Common myeloid progenitor, CD34-positive (primary cell): ENCODE measurements around the gene MXRA7.

Experiments
- CTCF ChIA-PET: fragments of 350-600 bp; sonication (Branson Sonifier 250); formaldehyde crosslinking; loops from one replicate; lab custom pipeline; 2021; ENCODE audit warnings: antibody characterized with exemption; lab: Charles Lee
- POLR2A ChIA-PET: fragments of 350-600 bp; sonication (Branson Sonifier 250); formaldehyde crosslinking; loops from one replicate; lab custom pipeline; 2021; ENCODE audit warnings: antibody characterized with exemption; lab: Charles Lee
- DNase-seq, 3 donors: peaks; one replicate each; pipeline versions ENCODE4 v3.0.0 to v3.0.0-alpha.2; 2013
- H3K27ac ChIP-seq, 2 experiments: 1 replicate in 1 of 2; 2 replicates in 1 of 2; pipeline ENCODE4 v1.7.0; 2013; ENCODE audit warnings: inconsistent platforms in 2 of 2, low read length in 2 of 2, mild to moderate bottlenecking in 2 of 2, low read depth in 1 of 2, moderate library complexity in 1 of 2; ENCODE audit not compliant: severe bottlenecking in 2 of 2, insufficient read depth in 1 of 2, poor library complexity in 1 of 2
- H3K27me3 ChIP-seq, 5 experiments: replicated peaks in 2 of 5; 1 replicate in 3 of 5; 2 replicates in 2 of 5; pipeline versions ENCODE4 v1.6.1 to v1.7.0; 2013; ENCODE audit warnings: low read length in 4 of 5, mild to moderate bottlenecking in 2 of 5, moderate library complexity in 2 of 5, inconsistent platforms in 1 of 5; ENCODE audit not compliant: insufficient read depth in 5 of 5, control insufficient read depth in 4 of 5
- H3K36me3 ChIP-seq, 4 experiments: 1 replicate in 2 of 4; 2 replicates in 2 of 4; pipeline versions ENCODE4 v1.6.1 to v1.7.0; 2013; ENCODE audit warnings: low read length in 3 of 4, control low read depth in 1 of 4, mild to moderate bottlenecking in 1 of 4; ENCODE audit not compliant: control insufficient read depth in 4 of 4, insufficient read depth in 4 of 4
- H3K4me1 ChIP-seq, 4 experiments: 1 replicate in 3 of 4; 2 replicates in 1 of 4; pipeline versions ENCODE4 v1.6.1 to v1.7.1; 2013; ENCODE audit warnings: low read length in 3 of 4, mild to moderate bottlenecking in 3 of 4, control low read depth in 1 of 4, inconsistent platforms in 1 of 4, moderate library complexity in 1 of 4; ENCODE audit not compliant: control insufficient read depth in 4 of 4, insufficient read depth in 4 of 4; ENCODE audit errors: control extremely low read depth in 1 of 4
- H3K4me3 ChIP-seq, 7 experiments: 1 replicate in 4 of 7; 2 replicates in 3 of 7; pipeline versions ENCODE4 v1.5.1 to v1.7.0; 2013; ENCODE audit warnings: mild to moderate bottlenecking in 7 of 7, low read length in 6 of 7, moderate library complexity in 6 of 7, inconsistent platforms in 2 of 7, low read depth in 2 of 7, control low read depth in 1 of 7; ENCODE audit not compliant: insufficient read depth in 4 of 7, control insufficient read depth in 1 of 7; ENCODE audit errors: extremely low read depth in 1 of 7
- H3K9me3 ChIP-seq, 5 experiments: 1 replicate in 4 of 5; 2 replicates in 1 of 5; pipeline versions ENCODE4 v1.6.1 to v1.7.1; 2013; ENCODE audit warnings: low read length in 4 of 5, mild to moderate bottlenecking in 2 of 5, inconsistent platforms in 1 of 5, low read depth in 1 of 5, moderate library complexity in 1 of 5; ENCODE audit not compliant: control insufficient read depth in 4 of 5, insufficient read depth in 2 of 5; ENCODE audit errors: control extremely low read depth in 1 of 5
- WGBS: methylation state at CpG from one replicate; pipeline ENCODE4 v1.1.5; 2013; ENCODE audit not compliant: insufficient coverage; 5-methylcytosine and 5-hydroxymethylcytosine counted together

Gene MXRA7

DNA sequence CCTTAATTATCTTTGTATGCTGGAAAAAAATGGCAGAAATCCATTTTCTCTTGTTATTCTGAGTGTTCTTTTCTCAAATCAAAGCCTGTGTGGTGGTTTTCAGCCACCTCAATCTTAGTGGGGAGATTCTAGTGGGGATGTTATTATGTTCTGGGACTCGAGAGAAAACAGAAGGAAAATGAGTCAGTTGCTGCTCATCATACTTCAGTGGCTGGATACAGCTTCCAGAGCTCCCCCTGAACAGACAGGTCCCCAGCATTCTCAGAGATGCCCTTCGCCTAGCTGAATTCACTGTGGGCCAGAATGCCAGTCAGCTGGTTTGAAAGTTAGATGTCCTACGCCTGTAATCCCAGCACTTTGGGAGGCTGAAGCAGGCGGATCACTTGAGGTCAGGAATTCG lies 75.7 kb downstream of the MXRA7 start:
- Histone ChIP-seq H3K4me3 (no peak overlapping the region), H3K9me3 (no peaks in the 10 kb centered on the region), H3K27ac (no peak overlapping the region), H3K27me3 (no peaks in the 10 kb centered on the region), H3K36me3 (no peaks in the 10 kb centered on the region), H3K4me1 (no peaks in the 10 kb centered on the region)
- ChIA-PET CTCF (interaction anchor here (0.9 to 2.5 kb wide), 2 partner anchors 11 to 47 kb away, joined by 3 to 12 read pairs; no protein-coding TSS in a partner anchor), POLR2A (interaction anchor here (1.2 kb wide), 1 partner anchor 37 kb away, joined by 4 read pairs; no protein-coding TSS in a partner anchor)
- WGBS, result 97% methylated on average over 4 of the region's 5 CpGs
- DNase-seq, result no peak

DNA sequence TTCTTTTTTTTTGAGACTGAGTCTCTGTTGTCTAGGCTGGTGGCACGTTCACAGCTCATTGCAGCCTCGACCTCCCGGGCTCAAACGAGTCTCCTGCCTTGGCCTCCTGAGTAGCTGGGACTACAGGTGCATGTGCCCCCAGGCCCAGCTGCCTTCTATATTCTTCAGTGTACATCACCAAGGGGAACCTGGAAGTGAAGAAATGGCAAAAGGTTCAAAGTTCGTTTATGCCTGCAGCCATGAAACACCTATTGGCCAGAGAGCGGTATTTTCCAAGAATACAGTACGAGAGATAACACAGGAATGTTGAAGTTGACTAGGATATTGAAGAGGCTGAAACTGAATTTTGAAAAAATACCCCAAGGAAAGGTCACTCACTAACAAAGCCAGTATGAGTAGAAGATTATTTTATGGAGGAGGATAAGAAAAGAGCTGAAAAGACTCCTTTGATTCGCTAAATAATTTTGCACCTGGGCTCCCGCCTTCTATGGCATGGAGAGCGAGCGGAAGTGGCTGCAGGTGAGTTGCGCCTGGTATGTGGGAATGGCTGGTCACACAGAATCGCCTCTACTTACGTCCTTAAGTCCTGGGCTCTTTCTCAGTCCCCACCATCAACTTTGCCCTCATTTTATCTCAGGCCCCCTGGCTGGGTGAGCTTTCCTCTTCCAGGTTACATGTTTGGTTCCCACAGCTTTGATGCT lies 77.0 kb downstream of the MXRA7 start:
- Histone ChIP-seq H3K27ac (no peak overlapping the region), H3K9me3 (no peaks in the 10 kb centered on the region), H3K4me3 (no peak overlapping the region), H3K27me3 (no peaks in the 10 kb centered on the region), H3K4me1 (no peaks in the 10 kb centered on the region), H3K36me3 (no peaks in the 10 kb centered on the region)
- ChIA-PET CTCF (interaction anchor here (0.8 to 2.5 kb wide), 2 partner anchors 10 to 76 kb away, joined by 3 to 12 read pairs; no protein-coding TSS in a partner anchor), POLR2A (interaction anchor here (0.7 to 1.2 kb wide), 2 partner anchors 10 to 38 kb away, joined by 3 to 4 read pairs; no protein-coding TSS in a partner anchor)
- 99% methylated on average over 9 of the region's 14 CpGs for WGBS
- DNase-seq, result no peak

DNA sequence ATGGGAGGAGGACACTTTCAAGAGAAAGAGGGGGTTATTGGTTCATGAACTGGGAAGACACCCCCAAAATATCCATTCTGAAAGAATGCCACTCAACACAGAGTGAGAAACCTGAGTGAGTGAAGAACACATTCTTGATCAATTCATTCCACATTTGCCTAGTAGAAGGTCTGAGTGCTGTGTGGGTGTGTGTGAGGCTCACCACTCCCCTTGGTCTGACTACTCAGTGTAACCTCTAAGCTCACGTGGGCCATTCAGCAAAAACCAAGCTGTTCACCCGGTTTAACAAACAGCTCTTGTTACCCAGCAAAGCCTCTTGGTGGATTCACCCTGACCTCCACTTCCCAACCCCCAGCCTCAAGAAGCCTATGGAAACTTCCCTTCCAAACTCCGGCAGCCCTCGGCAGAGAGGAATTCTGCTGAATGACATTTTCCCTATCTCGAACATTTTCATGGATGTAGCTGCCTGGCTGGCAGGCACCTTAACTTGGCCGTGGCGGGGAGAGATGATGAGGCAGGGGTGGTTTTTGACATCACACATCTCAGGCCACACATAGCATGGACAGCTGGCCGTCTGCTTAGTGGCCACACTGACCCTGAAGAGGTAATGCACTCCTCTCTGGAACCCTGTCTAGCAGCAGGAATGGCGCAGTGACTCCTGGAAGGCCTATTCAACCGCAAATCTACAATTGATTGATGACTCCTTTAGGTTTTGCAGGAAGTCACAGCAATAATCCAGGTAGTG lies 78.8 kb downstream of the MXRA7 start:
- H3K9me3 ChIP-seq, result no peaks in the 10 kb centered on the region
- ChIA-PET CTCF (interaction anchor here (0.9 to 1.2 kb wide), 2 partner anchors 10 to 62 kb away, joined by 3 read pairs; no protein-coding TSS in a partner anchor), POLR2A (no interaction called here)
- DNase-seq, result no peak
- no peaks in the 10 kb centered on the region for H3K36me3 ChIP-seq
- H3K27ac ChIP-seq, result no peak overlapping the region
- no peaks in the 10 kb centered on the region for H3K27me3 ChIP-seq
- 100% methylated on average over 6 of the region's 10 CpGs for WGBS
- no peaks in the 10 kb centered on the region for H3K4me1 ChIP-seq
- no peak overlapping the region for H3K4me3 ChIP-seq

DNA sequence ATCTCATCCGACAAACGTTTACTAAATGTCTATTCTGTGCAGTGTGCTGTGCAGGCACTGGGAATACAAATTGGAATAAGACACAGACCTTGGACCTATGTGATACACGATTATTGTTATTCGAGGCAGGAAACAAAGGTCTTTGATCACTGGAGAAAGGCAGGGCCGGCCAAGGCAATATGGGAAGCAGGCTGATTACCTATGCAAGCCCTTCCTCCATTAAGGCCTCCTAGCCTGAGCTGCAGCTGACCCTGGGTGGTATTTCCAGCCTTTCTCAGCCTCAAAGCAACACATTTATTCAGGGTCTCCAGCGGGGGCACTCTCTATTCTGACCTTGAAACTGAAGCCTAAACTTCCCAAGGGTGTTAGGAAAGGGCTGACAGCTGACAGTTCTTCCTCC lies 80.6 kb downstream of the MXRA7 start:
- Histone ChIP-seq H3K27me3 (peaks cover 0 to 2% (median 0%) of the 10 kb centered on the region in 5 experiments), H3K4me3 (no peak overlapping the region), H3K36me3 (no peaks in the 10 kb centered on the region), H3K4me1 (no peaks in the 10 kb centered on the region), H3K27ac (no peak overlapping the region), H3K9me3 (no peaks in the 10 kb centered on the region)
- CTCF ChIA-PET, result interaction anchor here (0.7 to 1.0 kb wide), 3 partner anchors 13 to 107 kb away, joined by 3 to 4 read pairs (median 3); no protein-coding TSS in a partner anchor
- DNase-seq, result no peak
- POLR2A ChIA-PET, result no interaction called here
- WGBS, result 94% methylated on average over 6 of the region's 6 CpGs
